Measurements from ENCODE around the gene FGD6.

- TF ChIP-seq POLR2AphosphoS5 (IDR thresholded peaks at IDR 0.05) = no peak
- TF ChIP-seq, protein P1, sequence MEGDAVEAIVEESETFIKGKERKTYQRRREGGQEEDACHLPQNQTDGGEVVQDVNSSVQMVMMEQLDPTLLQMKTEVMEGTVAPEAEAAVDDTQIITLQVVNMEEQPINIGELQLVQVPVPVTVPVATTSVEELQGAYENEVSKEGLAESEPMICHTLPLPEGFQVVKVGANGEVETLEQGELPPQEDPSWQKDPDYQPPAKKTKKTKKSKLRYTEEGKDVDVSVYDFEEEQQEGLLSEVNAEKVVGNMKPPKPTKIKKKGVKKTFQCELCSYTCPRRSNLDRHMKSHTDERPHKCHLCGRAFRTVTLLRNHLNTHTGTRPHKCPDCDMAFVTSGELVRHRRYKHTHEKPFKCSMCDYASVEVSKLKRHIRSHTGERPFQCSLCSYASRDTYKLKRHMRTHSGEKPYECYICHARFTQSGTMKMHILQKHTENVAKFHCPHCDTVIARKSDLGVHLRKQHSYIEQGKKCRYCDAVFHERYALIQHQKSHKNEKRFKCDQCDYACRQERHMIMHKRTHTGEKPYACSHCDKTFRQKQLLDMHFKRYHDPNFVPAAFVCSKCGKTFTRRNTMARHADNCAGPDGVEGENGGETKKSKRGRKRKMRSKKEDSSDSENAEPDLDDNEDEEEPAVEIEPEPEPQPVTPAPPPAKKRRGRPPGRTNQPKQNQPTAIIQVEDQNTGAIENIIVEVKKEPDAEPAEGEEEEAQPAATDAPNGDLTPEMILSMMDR (IDR thresholded peaks at IDR 0.05) = no peak
These were observed 120.4 kb downstream of the FGD6 start for GRCh38 chr12:95096852-95097251.

All from gastroesophageal sphincter (tissue), 3 donors.